Transverse colon (tissue), 4 donors: Measurements from ENCODE around the gene DHH. TPM values are rescaled to one million over a fixed set of nuclear protein-coding genes. Genes with fewer than 3 reads are reported as not detected.

Experiments
- DNase-seq: peaks from one replicate; pipeline ENCODE4 v3.0.0-alpha.2; 2019
- H3K27ac ChIP-seq, 4 donors: fragments of 200-600 bp; sonication (generic); 2 replicates each; pipeline ENCODE4 v1.5.1; 2016 to 2018; ENCODE audit warnings: inconsistent platforms in 4 of 4
- H3K27me3 ChIP-seq: fragments of 200-600 bp; sonication (generic); 2 replicates; pipeline ENCODE4 v1.5.1; 2017; ENCODE audit warnings: inconsistent platforms
- H3K36me3 ChIP-seq, 4 donors: fragments of 200-600 bp; sonication (generic); 2 replicates each; pipeline ENCODE4 v1.5.1; 2017 to 2019; ENCODE audit warnings: inconsistent platforms in 4 of 4
- H3K4me1 ChIP-seq, 4 donors: fragments of 200-600 bp; sonication (generic); 2 replicates each; pipeline ENCODE4 v1.5.1; 2017 to 2020; ENCODE audit warnings: inconsistent platforms in 4 of 4
- H3K4me3 ChIP-seq, 4 donors: fragments of 200-600 bp; sonication (generic); 1 replicate in 1 of 4; 2 replicates in 3 of 4; pipeline versions ENCODE4 v1.5.1 to v1.6.1; 2017 to 2019; ENCODE audit warnings: inconsistent platforms in 4 of 4
- H3K9me3 ChIP-seq, 2 donors: fragments of 200-600 bp; sonication (generic); 2 replicates each; pipeline ENCODE4 v1.5.1; 2017 to 2019; ENCODE audit warnings: inconsistent platforms in 2 of 2
- EP300 ChIP-seq: sonication (generic); formaldehyde crosslinking; IDR thresholded peaks from one replicate; pipeline ENCODE4 v1.6.1; 2017; ENCODE audit warnings: antibody characterized with exemption, low read depth
- POLR2A ChIP-seq: fragments of 450-650 bp; IDR thresholded peaks from one replicate; pipeline ENCODE4 v1.6.1; 2016; ENCODE audit warnings: antibody characterized with exemption, mild to moderate bottlenecking, moderate library complexity
- POLR2AphosphoS5 ChIP-seq, 3 donors: sonication (generic); formaldehyde crosslinking; IDR thresholded peaks; one replicate each; pipeline ENCODE4 v1.6.1; 2016; ENCODE audit warnings: antibody characterized with exemption in 3 of 3
- WGBS, 2 donors: methylation state at CpG; one replicate each; pipeline ENCODE4 v1.1.5; 2018; ENCODE audit warnings: low coverage in 1 of 2; 5-methylcytosine and 5-hydroxymethylcytosine counted together
- in situ Hi-C, 4 donors: fragments of 200-750 bp; cut with MboI; loops; one replicate each; pipeline versions ENCODE4 v1.15.0 to v1.15.1; 2017; ENCODE audit warnings: low sequenced_read_pairs in 3 of 4, low pct_ligation_motif_present in 1 of 4, low pct_unique_long_range_greater_than_20kb in 1 of 4
- intact Hi-C: fragments of 100-400 bp; cut with DNase I; formaldehyde crosslinking; loops from one replicate; pipeline ENCODE4 v1.15.1; 2023; ENCODE audit warnings: low total_unique reads
- total RNA-seq, 4 donors: library from RNA; depleted of rRNA; stranded (reverse); fragments of >200 nt; gene quantifications; one replicate each; pipeline ENCODE4 v1.1.0, GENCODE V29; 2016
- TF ChIP-seq, protein P1 (sequence below), 5 experiments: fragments of 200-600 bp in 3 of 5; fragments of 450-650 bp in 2 of 5; sonication (generic) in 3 of 5; IDR thresholded peaks; 1 replicate in 2 of 5; 2 replicates in 3 of 5; pipeline ENCODE4 v1.5.1; 2016 to 2017; ENCODE audit warnings: antibody characterized with exemption in 5 of 5, inconsistent platforms in 3 of 5, mild to moderate bottlenecking in 2 of 5, moderate library complexity in 1 of 5

Gene DHH
- total RNA-seq, 4 donors from 2014 or later = 0.27 to 0.32 TPM; not detected in 2

DNA sequence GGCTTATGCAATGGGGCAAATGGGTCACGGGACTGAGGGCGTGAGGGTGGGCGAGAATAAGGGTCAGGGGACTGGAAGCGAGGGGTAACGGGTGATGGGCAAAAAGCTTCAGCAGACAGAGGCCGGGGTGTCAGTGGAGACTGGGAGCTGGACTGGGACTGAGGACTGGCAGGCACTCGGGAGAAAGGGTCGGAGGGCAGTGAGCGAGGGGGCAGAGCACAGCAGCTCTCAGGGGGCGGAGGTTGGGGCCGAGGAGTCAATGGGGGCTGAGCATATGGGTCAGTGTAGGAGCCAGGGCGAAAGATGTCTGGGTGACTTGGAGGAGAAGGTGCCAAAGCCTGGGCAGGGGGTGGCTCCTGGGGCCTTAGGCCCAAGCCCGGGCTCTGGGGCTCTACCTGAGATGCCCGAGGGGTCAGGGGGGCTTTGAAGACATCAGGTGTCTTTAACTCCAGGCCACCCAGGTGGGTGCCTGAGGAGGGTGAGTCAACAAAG, 54.2 kb downstream of the DHH start:
- Histone ChIP-seq H3K4me3 (no peak overlapping the region), H3K27me3 (no peaks in the 10 kb centered on the region), H3K9me3 (no peaks in the 10 kb centered on the region), H3K4me1 (no peaks in the 10 kb centered on the region), H3K27ac (no peak overlapping the region), H3K36me3 (peaks cover 0 to 81% (median 48%) of the 10 kb centered on the region in 4 donors)
- 95 to 97% methylated on average over 10 to 14 of the region's 14 CpGs for WGBS, 2 donors
- no peak for DNase-seq
- in situ Hi-C loops (no loop called here), intact Hi-C loops (no loop called here)
- TF ChIP-seq, protein P1, sequence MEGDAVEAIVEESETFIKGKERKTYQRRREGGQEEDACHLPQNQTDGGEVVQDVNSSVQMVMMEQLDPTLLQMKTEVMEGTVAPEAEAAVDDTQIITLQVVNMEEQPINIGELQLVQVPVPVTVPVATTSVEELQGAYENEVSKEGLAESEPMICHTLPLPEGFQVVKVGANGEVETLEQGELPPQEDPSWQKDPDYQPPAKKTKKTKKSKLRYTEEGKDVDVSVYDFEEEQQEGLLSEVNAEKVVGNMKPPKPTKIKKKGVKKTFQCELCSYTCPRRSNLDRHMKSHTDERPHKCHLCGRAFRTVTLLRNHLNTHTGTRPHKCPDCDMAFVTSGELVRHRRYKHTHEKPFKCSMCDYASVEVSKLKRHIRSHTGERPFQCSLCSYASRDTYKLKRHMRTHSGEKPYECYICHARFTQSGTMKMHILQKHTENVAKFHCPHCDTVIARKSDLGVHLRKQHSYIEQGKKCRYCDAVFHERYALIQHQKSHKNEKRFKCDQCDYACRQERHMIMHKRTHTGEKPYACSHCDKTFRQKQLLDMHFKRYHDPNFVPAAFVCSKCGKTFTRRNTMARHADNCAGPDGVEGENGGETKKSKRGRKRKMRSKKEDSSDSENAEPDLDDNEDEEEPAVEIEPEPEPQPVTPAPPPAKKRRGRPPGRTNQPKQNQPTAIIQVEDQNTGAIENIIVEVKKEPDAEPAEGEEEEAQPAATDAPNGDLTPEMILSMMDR (IDR thresholded peaks at IDR 0.05) = no peak
- TF ChIP-seq POLR2A (no peak), POLR2AphosphoS5 (IDR thresholded peaks at IDR 0.05) (no peak), EP300 (no peak)

DNA sequence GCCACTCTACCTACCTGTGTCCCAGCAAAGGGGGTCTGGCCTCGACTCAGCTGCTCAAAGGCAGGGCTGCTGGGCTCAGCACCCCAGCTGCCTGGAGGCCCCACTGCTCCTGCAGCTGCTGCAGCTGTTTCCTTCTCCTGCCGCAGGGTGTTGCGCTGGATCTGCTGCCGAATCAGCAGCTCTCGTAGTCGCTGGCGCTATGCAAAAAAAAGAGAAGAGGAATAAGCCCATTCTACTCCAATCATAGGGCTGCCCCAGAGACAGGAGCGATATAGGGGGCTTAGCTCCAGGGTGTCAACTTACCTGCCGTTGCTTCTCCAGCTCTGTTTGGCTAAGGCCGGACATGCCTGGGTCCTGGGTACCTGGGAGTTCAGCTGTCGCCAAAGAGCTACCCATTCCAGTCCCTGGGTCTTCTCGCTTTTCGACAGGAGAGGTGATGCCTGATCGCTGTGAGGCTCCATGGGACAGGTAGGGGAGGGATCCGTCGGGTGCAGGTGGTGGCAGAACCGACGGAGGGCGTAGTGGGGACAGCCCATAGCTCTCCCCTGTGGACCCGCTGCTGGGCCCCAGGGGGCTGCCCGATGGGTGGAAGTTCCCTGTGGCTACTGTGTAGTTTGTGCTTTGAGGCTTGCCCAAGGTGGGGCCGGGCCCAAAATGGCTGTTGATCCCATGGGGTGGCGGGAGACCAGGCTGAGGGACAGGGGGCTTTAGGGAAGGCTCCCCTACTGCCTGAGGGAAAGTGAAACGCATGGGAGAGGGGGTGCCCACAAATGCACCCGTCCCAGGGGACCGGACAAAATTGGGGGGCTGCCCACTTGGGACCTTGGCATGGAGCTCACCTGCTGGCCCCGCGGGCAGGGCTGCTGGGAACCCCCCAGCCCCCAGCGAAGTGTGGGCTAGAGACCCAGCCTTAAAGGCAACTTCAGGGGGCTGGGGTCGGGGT, 54.9 kb downstream of the DHH start:
- WGBS, 2 donors = 96% methylated on average over 30 of the region's 30 CpGs; no CpG with 5 or more reads in 1 of the 2 donors
- no peak for DNase-seq

GRCh38 chr12:49038291-49038955, 56.2 kb downstream of the DHH start:
- WGBS, 2 donors = 95% methylated on average over 20 of the region's 20 CpGs; no CpG with 5 or more reads in 1 of the 2 donors
- H3K9me3 ChIP-seq = no peaks in the 10 kb centered on the region
- no peak overlapping the region for H3K27ac ChIP-seq
- intact Hi-C loops = no loop called here
- no peak for DNase-seq
- no peaks in the 10 kb centered on the region for H3K27me3 ChIP-seq
- no peak overlapping the region for H3K4me3 ChIP-seq
- in situ Hi-C loops = no loop called here
- TF ChIP-seq, protein P1 (IDR thresholded peaks at IDR 0.05) = no peak
- TF ChIP-seq POLR2AphosphoS5 (IDR thresholded peaks at IDR 0.05) = no peak
- no peak for TF ChIP-seq EP300
- no peak for TF ChIP-seq POLR2A
- no peaks in the 10 kb centered on the region for H3K4me1 ChIP-seq
- H3K36me3 ChIP-seq = peaks cover 0 to 80% (median 45%) of the 10 kb centered on the region in 4 donors

More for the DNA sequence above, 54.9 kb downstream of the DHH start:
- H3K9me3 ChIP-seq = no peaks in the 10 kb centered on the region
- TF ChIP-seq EP300 (no peak), POLR2AphosphoS5 (IDR thresholded peaks at IDR 0.05) (no peak), POLR2A (no peak)
- TF ChIP-seq, protein P1 (IDR thresholded peaks at IDR 0.05) = no peak
- peaks cover 0 to 81% (median 46%) of the 10 kb centered on the region in 4 donors for H3K36me3 ChIP-seq
- no peak overlapping the region for H3K4me3 ChIP-seq
- no peaks in the 10 kb centered on the region for H3K27me3 ChIP-seq
- intact Hi-C loops (no loop called here), in situ Hi-C loops (no loop called here)
- H3K4me1 ChIP-seq = no peaks in the 10 kb centered on the region
- no peak overlapping the region for H3K27ac ChIP-seq

DNA sequence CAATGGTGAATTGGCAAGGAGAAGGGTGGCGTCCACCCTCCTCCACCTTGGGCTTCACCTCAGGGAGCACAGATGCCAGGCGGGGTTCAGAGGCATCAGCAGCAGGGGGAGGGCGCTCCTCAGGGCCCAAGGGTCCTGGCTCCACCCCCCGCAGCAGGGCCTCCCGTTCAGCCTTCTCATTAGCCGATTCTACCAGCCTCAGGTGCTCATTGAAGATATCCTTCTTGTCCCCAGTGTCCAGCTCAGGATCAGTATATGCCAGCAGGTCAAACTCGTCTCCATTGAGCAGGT, 56.7 kb downstream of the DHH start:
- Histone ChIP-seq H3K9me3 (no peaks in the 10 kb centered on the region), H3K4me3 (no peak overlapping the region), H3K36me3 (peaks cover 0 to 82% (median 44%) of the 10 kb centered on the region in 4 donors), H3K4me1 (no peaks in the 10 kb centered on the region), H3K27ac (no peak overlapping the region), H3K27me3 (no peaks in the 10 kb centered on the region)
- intact Hi-C loops = no loop called here
- in situ Hi-C loops = no loop called here
- 92% methylated on average over 7 of the region's 7 CpGs; no CpG with 5 or more reads in 1 of the 2 donors for WGBS, 2 donors
- TF ChIP-seq POLR2A = no peak
- no peak for TF ChIP-seq EP300
- TF ChIP-seq, protein P1 (IDR thresholded peaks at IDR 0.05) = no peak
- no peak for TF ChIP-seq POLR2AphosphoS5 (IDR thresholded peaks at IDR 0.05)
- DNase-seq = no peak
